HL-60 (cell line): ENCODE results near the gene PRAMEF5.
"Not testable (repeated sequence)": the region's sequence is repeated elsewhere in the genome, so short reads cannot be mapped to it uniquely, and the experiment has no call there.

Experiments used
- CTCF ChIP-seq: IDR thresholded peaks from one replicate; pipeline ENCODE4 v1.5.1; 2011; ENCODE audit warnings: low read length, control low read depth, inconsistent platforms; ENCODE audit not compliant: insufficient read depth
- GABPA ChIP-seq: IDR thresholded peaks from 2 replicates; pipeline ENCODE4 v1.6.1; 2012; ENCODE audit warnings: low read depth
- POLR2AphosphoS5 ChIP-seq: IDR thresholded peaks from 2 replicates; pipeline ENCODE4 v1.6.1; 2012; ENCODE audit warnings: low read depth
- REST ChIP-seq: IDR thresholded peaks from 2 replicates; pipeline ENCODE4 v1.6.1; 2012; ENCODE audit warnings: low read depth; ENCODE audit not compliant: insufficient replicate concordance

- TF ChIP-seq GABPA, CTCF, REST, POLR2AphosphoS5: not testable (repeated sequence)
Measured at GRCh38 chr1:13265124-13265523, 11.1 kb downstream of the PRAMEF5 start.
